Osteocyte (in vitro differentiated cells): ENCODE measurements around the gene UNG. TPM values are rescaled to one million over a fixed set of nuclear protein-coding genes. Genes with fewer than 3 reads are reported as not detected.

Experiments used
- DNase-seq: peaks from one replicate; pipeline ENCODE4 v3.0.0; 2021; ENCODE audit warnings: mixed read lengths; ENCODE audit not compliant: unreplicated experiment; ENCODE audit errors: extremely low spot score
- H3K27ac Mint-ChIP-seq: one replicate; pipeline ENCODE4 v1.8.0; 2021; ENCODE audit warnings: mild to moderate bottlenecking, mixed read lengths; ENCODE audit not compliant: unreplicated experiment
- H3K27me3 Mint-ChIP-seq: one replicate; pipeline ENCODE4 v1.8.0; 2021; ENCODE audit warnings: mixed read lengths; ENCODE audit not compliant: unreplicated experiment
- H3K36me3 Mint-ChIP-seq: one replicate; pipeline ENCODE4 v1.8.0; 2021; ENCODE audit warnings: mixed read lengths; ENCODE audit not compliant: unreplicated experiment
- H3K4me1 Mint-ChIP-seq: one replicate; pipeline ENCODE4 v1.8.0; 2021; ENCODE audit warnings: mixed read lengths; ENCODE audit not compliant: unreplicated experiment
- H3K4me3 Mint-ChIP-seq: one replicate; pipeline ENCODE4 v1.8.0; 2021; ENCODE audit warnings: mild to moderate bottlenecking, moderate library complexity, mixed read lengths; ENCODE audit not compliant: unreplicated experiment
- H3K9me3 Mint-ChIP-seq: one replicate; pipeline ENCODE4 v1.8.0; 2021; ENCODE audit warnings: mixed read lengths; ENCODE audit not compliant: unreplicated experiment
- total RNA-seq: library from RNA; stranded (reverse); gene quantifications from 2 replicates; pipeline ENCODE4 v1.2.1, GENCODE V29; 2021
- TF ChIP-seq, protein P1 (sequence below): fragments of 200-600 bp; sonication (generic); IDR thresholded peaks from 2 replicates; pipeline ENCODE4 v1.5.0; 2021; ENCODE audit warnings: antibody characterized with exemption, mild to moderate bottlenecking, moderate library complexity

The UNG gene
- total RNA-seq, 1 donor from 2014 or later = 18.6 TPM

DNA sequence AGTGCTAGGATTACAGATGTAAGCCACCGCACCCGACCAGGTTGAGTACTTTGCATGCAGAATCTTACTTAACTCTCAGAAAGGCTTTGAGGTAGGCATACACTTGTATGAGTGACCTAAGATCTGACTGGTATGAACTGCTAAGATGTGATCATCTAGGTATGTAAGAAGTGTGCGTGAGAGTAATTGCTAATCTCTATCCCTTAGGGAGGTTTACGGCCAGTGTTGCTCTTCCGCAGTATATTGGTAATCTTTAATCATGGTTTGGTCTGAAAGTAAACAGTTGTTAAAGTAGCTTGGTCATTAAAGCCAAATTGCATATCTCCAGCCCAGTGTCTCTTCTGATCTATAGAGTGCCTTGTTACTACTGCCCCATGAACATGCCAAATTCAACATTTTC lies 7.8 kb downstream of the UNG start:
- Mint-ChIP-seq H3K36me3 (peaks cover 43% of the 10 kb centered on the region), H3K27ac (no peak overlapping the region), H3K9me3 (no peaks in the 10 kb centered on the region), H3K27me3 (no peaks in the 10 kb centered on the region), H3K4me3 (no peak overlapping the region), H3K4me1 (peaks cover 7% of the 10 kb centered on the region)
- TF ChIP-seq, protein P1, sequence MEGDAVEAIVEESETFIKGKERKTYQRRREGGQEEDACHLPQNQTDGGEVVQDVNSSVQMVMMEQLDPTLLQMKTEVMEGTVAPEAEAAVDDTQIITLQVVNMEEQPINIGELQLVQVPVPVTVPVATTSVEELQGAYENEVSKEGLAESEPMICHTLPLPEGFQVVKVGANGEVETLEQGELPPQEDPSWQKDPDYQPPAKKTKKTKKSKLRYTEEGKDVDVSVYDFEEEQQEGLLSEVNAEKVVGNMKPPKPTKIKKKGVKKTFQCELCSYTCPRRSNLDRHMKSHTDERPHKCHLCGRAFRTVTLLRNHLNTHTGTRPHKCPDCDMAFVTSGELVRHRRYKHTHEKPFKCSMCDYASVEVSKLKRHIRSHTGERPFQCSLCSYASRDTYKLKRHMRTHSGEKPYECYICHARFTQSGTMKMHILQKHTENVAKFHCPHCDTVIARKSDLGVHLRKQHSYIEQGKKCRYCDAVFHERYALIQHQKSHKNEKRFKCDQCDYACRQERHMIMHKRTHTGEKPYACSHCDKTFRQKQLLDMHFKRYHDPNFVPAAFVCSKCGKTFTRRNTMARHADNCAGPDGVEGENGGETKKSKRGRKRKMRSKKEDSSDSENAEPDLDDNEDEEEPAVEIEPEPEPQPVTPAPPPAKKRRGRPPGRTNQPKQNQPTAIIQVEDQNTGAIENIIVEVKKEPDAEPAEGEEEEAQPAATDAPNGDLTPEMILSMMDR = no peak
- no peak for DNase-seq

DNA sequence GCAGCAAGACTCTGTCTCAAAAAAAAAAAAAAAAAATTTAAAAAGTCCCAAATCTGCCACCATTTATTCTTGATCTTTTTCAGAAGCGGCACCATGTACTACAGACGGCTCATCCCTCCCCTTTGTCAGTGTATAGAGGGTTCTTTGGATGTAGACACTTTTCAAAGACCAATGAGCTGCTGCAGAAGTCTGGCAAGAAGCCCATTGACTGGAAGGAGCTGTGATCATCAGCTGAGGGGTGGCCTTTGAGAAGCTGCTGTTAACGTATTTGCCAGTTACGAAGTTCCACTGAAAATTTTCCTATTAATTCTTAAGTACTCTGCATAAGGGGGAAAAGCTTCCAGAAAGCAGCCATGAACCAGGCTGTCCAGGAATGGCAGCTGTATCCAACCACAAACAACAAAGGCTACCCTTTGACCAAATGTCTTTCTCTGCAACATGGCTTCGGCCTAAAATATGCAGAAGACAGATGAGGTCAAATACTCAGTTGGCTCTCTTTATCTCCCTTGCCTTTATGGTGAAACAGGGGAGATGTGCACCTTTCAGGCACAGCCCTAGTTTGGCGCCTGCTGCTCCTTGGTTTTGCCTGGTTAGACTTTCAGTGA lies 12.5 kb downstream of the UNG start:
- Mint-ChIP-seq H3K4me3 (no peak overlapping the region), H3K9me3 (no peaks in the 10 kb centered on the region), H3K27ac (peak overlapping the region; percentile 91), H3K4me1 (peaks cover 20% of the 10 kb centered on the region), H3K27me3 (no peaks in the 10 kb centered on the region), H3K36me3 (peaks cover 19% of the 10 kb centered on the region)
- TF ChIP-seq, protein P1 = no peak
- no peak for DNase-seq

DNA sequence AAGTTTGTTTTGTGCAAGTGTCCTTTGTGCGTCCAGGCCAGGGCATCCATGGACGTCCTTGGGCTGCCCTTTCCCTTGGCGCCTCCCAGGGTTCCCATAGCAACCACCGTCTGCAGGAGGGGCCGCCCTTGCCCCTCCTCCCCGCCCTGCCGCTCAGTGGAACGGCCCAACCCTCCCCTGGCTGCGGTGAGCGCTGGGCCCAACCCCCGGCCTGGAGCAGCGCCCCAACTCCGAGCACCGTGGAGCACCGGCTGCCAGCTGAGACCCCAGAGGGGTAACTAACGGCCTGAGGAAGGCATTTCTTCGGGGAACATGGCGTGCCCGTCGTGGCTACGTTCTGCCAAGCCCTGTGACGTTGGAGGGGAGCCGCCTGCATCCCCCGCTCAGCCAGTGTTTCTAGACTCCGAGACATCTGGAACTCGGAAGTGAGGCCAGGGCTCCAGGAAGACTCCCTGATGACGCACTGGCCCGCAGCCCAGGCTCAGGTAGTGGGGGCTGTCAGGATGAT lies 13.6 kb downstream of the UNG start:
- Mint-ChIP-seq H3K27me3 (no peaks in the 10 kb centered on the region), H3K36me3 (peaks cover 11% of the 10 kb centered on the region), H3K9me3 (no peaks in the 10 kb centered on the region), H3K27ac (peak overlapping the region; percentile 91), H3K4me3 (peak overlapping the region; percentile 71), H3K4me1 (peaks cover 29% of the 10 kb centered on the region)
- TF ChIP-seq, protein P1 = no peak
- DNase-seq = peak; percentile 88

DNA sequence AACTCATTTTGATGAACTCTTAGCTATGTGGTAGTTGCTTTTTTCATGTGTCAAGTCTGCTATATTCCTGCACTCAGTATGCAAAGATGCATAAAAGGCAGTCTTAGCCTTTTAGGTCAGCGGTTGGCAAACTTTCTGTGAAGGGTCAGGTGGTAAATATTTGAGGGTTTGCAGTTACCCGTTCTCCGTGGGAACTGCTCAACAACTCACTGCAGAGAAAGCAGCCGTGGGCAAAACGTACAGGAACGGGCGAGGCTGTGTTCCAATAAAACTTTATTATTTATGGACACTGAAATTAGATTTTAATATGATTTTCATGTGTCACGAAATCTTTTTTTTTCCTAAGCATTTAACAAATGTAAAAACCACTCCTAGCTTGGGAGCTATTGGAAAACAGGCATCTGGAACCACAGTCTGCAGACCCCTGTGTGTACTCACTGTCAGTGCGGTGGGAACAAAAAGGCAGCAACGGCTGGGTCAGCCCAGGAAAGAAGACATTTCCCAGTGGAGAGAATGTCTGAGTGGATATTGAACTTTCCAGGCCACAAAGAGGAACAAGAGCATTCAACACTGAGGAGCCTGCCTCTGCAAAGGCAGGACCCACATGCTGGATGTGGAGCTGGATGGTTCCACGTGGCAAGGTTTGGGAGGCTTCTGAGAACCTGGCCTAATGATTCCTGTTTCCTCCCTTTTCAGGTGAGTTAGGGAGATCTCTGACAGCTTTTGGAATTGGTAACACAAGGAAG lies 15.5 kb downstream of the UNG start:
- Mint-ChIP-seq H3K36me3 (peaks cover 6% of the 10 kb centered on the region), H3K4me3 (no peak overlapping the region), H3K9me3 (no peaks in the 10 kb centered on the region), H3K27me3 (no peaks in the 10 kb centered on the region), H3K4me1 (peaks cover 29% of the 10 kb centered on the region), H3K27ac (no peak overlapping the region)
- TF ChIP-seq, protein P1 = no peak
- no peak for DNase-seq

DNA sequence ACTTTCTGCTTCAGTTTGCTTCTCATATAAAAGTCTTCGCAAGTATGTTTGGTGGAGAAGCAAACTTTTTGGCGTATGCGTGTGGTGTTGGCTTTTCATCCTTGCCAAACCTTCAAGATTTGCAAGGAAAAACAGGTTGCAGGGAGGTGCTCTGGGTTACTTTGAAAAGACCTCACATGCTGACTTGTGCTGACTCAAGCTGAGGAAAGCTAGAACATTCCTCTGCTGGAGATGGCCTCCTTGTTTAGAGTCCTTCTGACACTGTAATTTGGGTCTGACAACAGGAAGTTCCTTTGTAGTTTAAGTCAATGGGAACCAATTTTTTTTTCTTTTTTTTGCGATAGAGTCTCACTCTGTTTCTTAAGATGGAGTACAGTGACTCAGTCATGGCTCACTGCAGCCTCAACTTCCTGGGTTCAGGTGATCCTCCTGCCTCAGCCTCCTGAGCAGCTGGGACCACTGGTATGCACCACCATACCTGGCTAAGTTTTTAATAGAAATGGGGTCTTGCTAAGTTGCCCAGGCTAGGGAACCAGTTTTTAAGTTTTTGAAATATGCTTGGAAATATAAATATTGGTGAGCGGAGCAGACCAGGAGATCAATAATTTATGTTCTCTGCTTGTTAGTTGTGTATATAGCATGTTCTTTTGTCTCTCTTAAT lies 16.4 kb downstream of the UNG start:
- peaks cover 29% of the 10 kb centered on the region for H3K4me1 Mint-ChIP-seq
- TF ChIP-seq, protein P1 = no peak

More for the DNA sequence above, 16.4 kb downstream of the UNG start:
- no peak for DNase-seq
- H3K9me3 Mint-ChIP-seq = no peaks in the 10 kb centered on the region
- H3K27ac Mint-ChIP-seq = no peak overlapping the region
- peaks cover under 1% of the 10 kb centered on the region for H3K36me3 Mint-ChIP-seq
- no peaks in the 10 kb centered on the region for H3K27me3 Mint-ChIP-seq
- H3K4me3 Mint-ChIP-seq = no peak overlapping the region
